H9 (cell line): ENCODE measurements around the gene GALNT17. TPM values are rescaled to one million over a fixed set of nuclear protein-coding genes. Genes with fewer than 3 reads are reported as not detected.

Experiments
- DNase-seq: peaks from one replicate; pipeline ENCODE4 v3.0.0-alpha.2; 2017
- H2AFZ ChIP-seq: one replicate; pipeline ENCODE4 v1.6.1; 2013; ENCODE audit warnings: mild to moderate bottlenecking, low read length, control low read depth, moderate library complexity
- H2AK5ac ChIP-seq: 2 replicates; pipeline ENCODE4 v1.6.1; 2013; ENCODE audit warnings: low read length, control low read depth, mixed read lengths; ENCODE audit not compliant: insufficient read length
- H2BK120ac ChIP-seq: one replicate; pipeline ENCODE4 v1.6.1; 2013; ENCODE audit warnings: low read depth, mild to moderate bottlenecking, low read length, control low read depth, inconsistent platforms; ENCODE audit not compliant: poor library complexity, severe bottlenecking
- H2BK12ac ChIP-seq: 2 replicates; pipeline ENCODE4 v1.6.1; 2013; ENCODE audit warnings: low read length, control low read depth, mixed read lengths, low read depth; ENCODE audit not compliant: insufficient read length
- H2BK15ac ChIP-seq: 2 replicates; pipeline ENCODE4 v1.6.1; 2013; ENCODE audit warnings: low read depth, low read length, control low read depth
- H2BK20ac ChIP-seq: one replicate; pipeline ENCODE4 v1.6.1; 2013; ENCODE audit warnings: low read depth, mild to moderate bottlenecking, low read length, control low read depth, inconsistent platforms; ENCODE audit not compliant: poor library complexity, severe bottlenecking
- H2BK5ac ChIP-seq: 2 replicates; pipeline ENCODE4 v1.6.1; 2013; ENCODE audit warnings: low read length, control low read depth, mixed read lengths; ENCODE audit not compliant: insufficient read length
- H3K14ac ChIP-seq: 2 replicates; pipeline ENCODE4 v1.6.1; 2013; ENCODE audit warnings: low read length, control low read depth; ENCODE audit not compliant: insufficient read depth
- H3K18ac ChIP-seq: 2 replicates; pipeline ENCODE4 v1.6.1; 2013; ENCODE audit warnings: low read depth, mild to moderate bottlenecking, mixed read lengths, low read length, control low read depth; ENCODE audit not compliant: insufficient read length
- H3K23ac ChIP-seq: 2 replicates; pipeline ENCODE4 v1.6.1; 2013; ENCODE audit warnings: low read length, control low read depth, mixed read lengths, low read depth; ENCODE audit not compliant: insufficient read length
- H3K23me2 ChIP-seq: 2 replicates; pipeline ENCODE4 v1.6.1; 2013; ENCODE audit warnings: low read depth, mild to moderate bottlenecking, mixed read lengths, low read length, control low read depth; ENCODE audit not compliant: insufficient read length, poor library complexity, severe bottlenecking
- H3K27ac ChIP-seq: 2 replicates; pipeline ENCODE4 v1.5.1; 2013; ENCODE audit warnings: low read length, control low read depth, mixed read lengths, low read depth; ENCODE audit not compliant: insufficient read length
- H3K27me3 ChIP-seq: 2 replicates; pipeline ENCODE4 v1.6.1; 2013; ENCODE audit warnings: low read length, control low read depth, inconsistent platforms; ENCODE audit not compliant: insufficient read depth
- H3K4ac ChIP-seq: 2 replicates; pipeline ENCODE4 v1.6.1; 2013; ENCODE audit warnings: low read depth, mild to moderate bottlenecking, control low read depth, inconsistent platforms, low read length, moderate library complexity
- H3K4me1 ChIP-seq: 2 replicates; pipeline ENCODE4 v1.6.1; 2013; ENCODE audit warnings: low read length, control low read depth, inconsistent platforms; ENCODE audit not compliant: insufficient read depth
- H3K4me2 ChIP-seq: 2 replicates; pipeline ENCODE4 v1.6.1; 2013; ENCODE audit warnings: low read length, control low read depth, mixed read lengths; ENCODE audit not compliant: insufficient read length, insufficient read depth
- H3K56ac ChIP-seq: 2 replicates; pipeline ENCODE4 v1.6.1; 2013; ENCODE audit warnings: low read depth, mild to moderate bottlenecking, mixed read lengths, low read length, control low read depth; ENCODE audit not compliant: insufficient read length
- H3K79me1 ChIP-seq: 2 replicates; pipeline ENCODE4 v1.6.1; 2013; ENCODE audit warnings: low read depth, mild to moderate bottlenecking, moderate library complexity, low read length, control low read depth, inconsistent platforms; ENCODE audit not compliant: insufficient read depth, poor library complexity, severe bottlenecking
- H3K79me2 ChIP-seq: 2 replicates; pipeline ENCODE4 v1.6.1; 2013; ENCODE audit warnings: low read length, control low read depth, inconsistent platforms; ENCODE audit not compliant: insufficient read depth
- H3K9ac ChIP-seq: 2 replicates; pipeline ENCODE4 v1.6.1; 2013; ENCODE audit warnings: low read length, control low read depth, mixed read lengths; ENCODE audit not compliant: insufficient read length; ENCODE audit errors: extremely low read depth
- H3K9me3 ChIP-seq: one replicate; pipeline ENCODE4 v1.6.1; 2013; ENCODE audit warnings: low read depth, low read length, inconsistent platforms; ENCODE audit not compliant: control insufficient read depth
- H3T11ph ChIP-seq: one replicate; pipeline ENCODE4 v1.6.1; 2013; ENCODE audit warnings: mild to moderate bottlenecking, low read length, control low read depth, inconsistent platforms
- H4K20me1 ChIP-seq: one replicate; pipeline ENCODE4 v1.6.1; 2013; ENCODE audit not compliant: control insufficient read depth, insufficient read length, insufficient read depth
- H4K5ac ChIP-seq: 2 replicates; pipeline ENCODE4 v1.6.1; 2013; ENCODE audit warnings: low read depth, mild to moderate bottlenecking, mixed read lengths, low read length, control low read depth; ENCODE audit not compliant: insufficient read length
- H4K8ac ChIP-seq: replicated peaks from 2 replicates; pipeline ENCODE4 v1.6.1; 2013; ENCODE audit warnings: low read length, control low read depth, mixed read lengths, low read depth; ENCODE audit not compliant: insufficient read length
- H4K91ac ChIP-seq: 2 replicates; pipeline ENCODE4 v1.6.1; 2013; ENCODE audit warnings: low read depth, mild to moderate bottlenecking, moderate library complexity, mixed read lengths, low read length, control low read depth; ENCODE audit not compliant: insufficient read length
- H3K27ac Mint-ChIP-seq, 3 experiments: 2 replicates in 2 of 3; 3 replicates in 1 of 3; pipeline ENCODE4 v1.8.0; 2020 to 2021; ENCODE audit warnings: mixed read lengths in 3 of 3, mild to moderate bottlenecking in 1 of 3, moderate library complexity in 1 of 3
- H3K27me3 Mint-ChIP-seq: 2 replicates; pipeline ENCODE4 v1.8.0; 2021; ENCODE audit warnings: low read depth, mild to moderate bottlenecking, moderate library complexity, mixed read lengths
- H3K36me3 Mint-ChIP-seq, 3 experiments: 2 replicates in 2 of 3; 3 replicates in 1 of 3; pipeline ENCODE4 v1.8.0; 2020 to 2021; ENCODE audit warnings: low read depth in 3 of 3, mixed read lengths in 3 of 3; ENCODE audit not compliant: insufficient read depth in 1 of 3
- H3K4me1 Mint-ChIP-seq, 2 experiments: 2 replicates each; pipeline ENCODE4 v1.8.0; 2020; ENCODE audit warnings: mixed read lengths in 2 of 2
- H3K4me3 Mint-ChIP-seq, 2 experiments: 2 replicates in 1 of 2; 3 replicates in 1 of 2; pipeline ENCODE4 v1.8.0; 2020 to 2021; ENCODE audit warnings: mild to moderate bottlenecking in 2 of 2, mixed read lengths in 2 of 2, moderate library complexity in 1 of 2
- H3K9me3 Mint-ChIP-seq, 2 experiments: 2 replicates in 1 of 2; 3 replicates in 1 of 2; pipeline ENCODE4 v1.8.0; 2020; ENCODE audit warnings: mild to moderate bottlenecking in 2 of 2, mixed read lengths in 2 of 2, moderate library complexity in 1 of 2
- CTCF ChIP-seq: fragments of 200-600 bp; sonication (generic); conservative IDR thresholded peaks from 3 replicates; pipeline ENCODE4 v1.8.0; 2021; ENCODE audit warnings: antibody characterized with exemption, mild to moderate bottlenecking
- WGBS: extraction: QIAGEN DNeasy Blood & Tissue Kit; methylation state at CpG from one replicate; pipeline ENCODE4 v1.1.7; 2013; ENCODE audit warnings: missing lambda C conversion rate, low lambda C conversion rate, mixed read lengths; ENCODE audit not compliant: insufficient read length; ENCODE audit errors: extremely low coverage; 5-methylcytosine and 5-hydroxymethylcytosine counted together
- total RNA-seq: library from RNA; stranded (reverse); gene quantifications from 2 replicates; pipeline ENCODE4 v1.2.1, GENCODE V29; 2021

The GALNT17 gene
- total RNA-seq, 1 experiment from 2014 or later, result 43.2 TPM

DNA sequence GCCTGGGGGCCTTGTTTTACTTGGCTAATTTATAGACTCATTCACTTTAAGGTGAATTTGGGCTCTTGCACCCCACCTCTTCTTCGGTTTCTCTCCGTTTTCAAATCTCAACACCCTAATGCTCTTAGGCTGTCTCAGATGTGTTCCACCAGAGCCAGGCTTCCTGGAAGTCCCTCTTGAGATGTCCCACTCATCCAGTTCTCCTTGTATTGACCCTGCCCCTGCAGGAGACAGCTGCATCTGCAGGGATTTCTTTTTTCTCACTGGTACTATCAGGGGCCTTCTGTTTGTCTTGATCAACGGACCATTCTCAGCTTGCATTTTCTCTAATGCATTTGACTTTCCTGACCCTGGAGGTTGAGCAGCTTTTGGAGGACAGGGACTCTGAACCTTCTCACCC lies 279.5 kb downstream of the GALNT17 start:
- H3K27me3 Mint-ChIP-seq, result no peaks in the 10 kb centered on the region

More for the DNA sequence above, 279.5 kb downstream of the GALNT17 start:
- Histone ChIP-seq H3K14ac (no peak overlapping the region), H3K56ac (no peak overlapping the region), H2BK20ac (no peak overlapping the region), H3T11ph (no peak overlapping the region), H2BK120ac (no peak overlapping the region), H3K79me1 (no peaks in the 10 kb centered on the region), H3K9ac (no peak overlapping the region), H4K8ac (no peak overlapping the region), H2AK5ac (no peak overlapping the region), H4K91ac (no peak overlapping the region), H3K4ac (no peak overlapping the region), H3K4me1 (no peaks in the 10 kb centered on the region), H4K20me1 (no peaks in the 10 kb centered on the region), H2AFZ (no peak overlapping the region), H2BK15ac (no peak overlapping the region), H3K23ac (no peak overlapping the region), H3K27ac (no peak overlapping the region), H3K27me3 (no peaks in the 10 kb centered on the region), H3K18ac (no peak overlapping the region), H3K79me2 (no peaks in the 10 kb centered on the region; the same call in 1 of the 2 replicates), H4K5ac (no peak overlapping the region), H2BK5ac (no peak overlapping the region), H2BK12ac (no peak overlapping the region), H3K4me2 (no peak overlapping the region), H3K9me3 (no peaks in the 10 kb centered on the region), H3K23me2 (no peaks in the 10 kb centered on the region)
- Mint-ChIP-seq H3K4me1 (peaks cover 0 to 4% of the 10 kb centered on the region in 2 experiments; a peak in 1 of 4 replicates), H3K27ac (peak overlapping the region; percentile 7 to 49 (median 46); a peak in 2 of 7 replicates), H3K4me3 (no peak overlapping the region), H3K36me3 (peaks cover 26 to 49% (median 35%) of the 10 kb centered on the region in 3 experiments), H3K9me3 (peaks cover 0 to 4% of the 10 kb centered on the region in 2 experiments; a peak in 3 of 5 replicates)
- no CpG with 5 or more reads among the region's 3 CpGs for WGBS
- peak; percentile 31; the same call in 2 of the 3 replicates for TF ChIP-seq CTCF
- DNase-seq, result no peak
